ENCODE results near the gene EXOSC10. TPM values are rescaled to one million over a fixed set of nuclear protein-coding genes. Genes with fewer than 3 reads are reported as not detected.

Gene EXOSC10
- total and polyA plus RNA-seq, 2 donors (not counting 3 experiments of a cell fraction or from before 2014, with no cell fraction given), result 74.9 to 103 TPM

GRCh38 chr1:11126569-11126968 is 26.9 kb upstream of the EXOSC10 start:
- Histone ChIP-seq H3K4me1 (ENCODE audit: control insufficient read depth, extremely low read depth, insufficient read depth, low read length) (no peaks in the 10 kb centered on the region), H3K9me3 (replicated peaks; ENCODE audit: control insufficient read depth, insufficient read depth, low read length) (no peaks in the 10 kb centered on the region), H3K9me1 (replicated peaks; ENCODE audit: control insufficient read depth, extremely low read depth, insufficient read depth, low read length) (no peaks in the 10 kb centered on the region), H3K4me2 (ENCODE audit: insufficient read depth, low read length) (no peak overlapping the region), H3K4me3 (replicated peaks in 1 of 3; ENCODE audit: insufficient read depth in 1 of 3, low read depth in 1 of 3, low read length in 3 of 3) (no peak overlapping the region), H3K79me2 (ENCODE audit: control insufficient read depth, insufficient read depth, low read length) (no peaks in the 10 kb centered on the region), H4K20me1 (replicated peaks; ENCODE audit: control insufficient read depth, extremely low read depth, insufficient read depth, low read length) (no peaks in the 10 kb centered on the region), H3K9ac (replicated peaks; ENCODE audit: extremely low read depth, insufficient read depth, low read length) (no peak overlapping the region), H2AFZ (ENCODE audit: low read depth, low read length) (no peak overlapping the region), H3K27ac (ENCODE audit: insufficient read depth, low read depth, low read length) (no peak overlapping the region), H3K27me3 (ENCODE audit: control insufficient read depth in 2 of 2, insufficient read depth in 2 of 2, low read length in 2 of 2) (no peaks in the 10 kb centered on the region), H3K36me3 (ENCODE audit: control insufficient read depth in 2 of 2, extremely low read depth in 1 of 2, insufficient read depth in 2 of 2, low read length in 2 of 2) (peaks cover 23 to 61% of the 10 kb centered on the region in 2 experiments)
- ChIA-PET POLR2A (no interaction called here), CTCF (no interaction called here)
- intact Hi-C loops (cut with micrococcal nuclease) (no loop called here), dilution Hi-C loops (cut with MboI; ENCODE audit: extremely low pct_ligation_motif_present, low sequenced_read_pairs) (no loop called here)
- DNase-seq (ENCODE audit: low read depth, low spot score), result no peak
- FAIRE-seq, result no peak
- BruUV-seq (replicated peaks), result no TSS peak
- TF ChIP-seq MYC (IDR thresholded peaks at IDR 0.05; ENCODE audit: low read depth, low read length), result no peak
- no peak for TF ChIP-seq MAX (IDR thresholded peaks at IDR 0.05; ENCODE audit: insufficient read depth, insufficient read length)
- TF ChIP-seq CTCF (IDR thresholded peaks at IDR 0.05; ENCODE audit: extremely low read depth in 1 of 2, insufficient read depth in 1 of 2, low read depth in 1 of 2, low read length in 2 of 2), result no peak
- no peak for TF ChIP-seq POLR2AphosphoS5 (IDR thresholded peaks at IDR 0.05; ENCODE audit: insufficient read depth, low read depth, low read length)
- TF ChIP-seq EZH2 (IDR thresholded peaks at IDR 0.05; ENCODE audit: borderline replicate concordance, low read depth, low read length, severe bottlenecking), result no peak
- TF ChIP-seq FOS (IDR thresholded peaks at IDR 0.05; ENCODE audit: borderline replicate concordance, insufficient read depth, low read length), result no peak
- no peak for TF ChIP-seq POLR2A (IDR thresholded peaks at IDR 0.05; ENCODE audit: low read depth, low read length)
- TF ChIP-seq GATA2 (IDR thresholded peaks at IDR 0.05; ENCODE audit: insufficient read depth, insufficient read length, low read depth, low read length), result no peak
- TF ChIP-seq JUN (IDR thresholded peaks at IDR 0.05; ENCODE audit: borderline replicate concordance, insufficient read depth, insufficient read length, low read depth), result no peak
